Cardiac muscle cell (in vitro differentiated cells and primary cell): ENCODE results near the gene FAM168A. TPM values are rescaled to one million over a fixed set of nuclear protein-coding genes. Genes with fewer than 3 reads are reported as not detected.

ENCODE experiments used
- DNase-seq, 2 donors: peaks; one replicate each; pipeline versions ENCODE4 v3.0.0 to v3.0.0-alpha.2; 2010 to 2017; ENCODE audit warnings: low read depth in 1 of 2, low spot score in 1 of 2
- H3K27ac ChIP-seq: fragments of 200-600 bp; sonication (generic); 2 replicates; pipeline ENCODE4 v1.5.1; 2016
- H3K27me3 ChIP-seq: fragments of 200-600 bp; sonication (generic); 2 replicates; pipeline ENCODE4 v1.6.0; 2016; ENCODE audit warnings: control low read depth
- H3K36me3 ChIP-seq: fragments of 200-600 bp; sonication (generic); 2 replicates; pipeline ENCODE4 v1.5.1; 2016; ENCODE audit warnings: control low read depth
- H3K4me1 ChIP-seq: fragments of 200-600 bp; sonication (generic); 2 replicates; pipeline ENCODE4 v1.8.1; 2017; ENCODE audit warnings: low read depth, mild to moderate bottlenecking, mixed run types
- H3K4me3 ChIP-seq: fragments of 200-600 bp; sonication (generic); 2 replicates; pipeline ENCODE4 v1.5.1; 2016; ENCODE audit warnings: mild to moderate bottlenecking
- H3K9me3 ChIP-seq: fragments of 200-600 bp; sonication (generic); 2 replicates; pipeline ENCODE4 v1.5.1; 2017; ENCODE audit warnings: low read depth, mild to moderate bottlenecking, control low read depth
- polyA plus RNA-seq: library from polyadenylated mRNA; unstranded; fragments of >200 nt; fragmentation: Nextera tagmentation; extraction: Ambion mirVana; gene quantifications from 2 replicates; pipeline ENCODE4 v1.2.1, GENCODE V29; 2016
- total RNA-seq: library from RNA; depleted of rRNA; stranded (reverse); fragments of >200 nt; gene quantifications from 2 replicates; pipeline ENCODE4 v1.2.3, GENCODE V29; 2016
- TF ChIP-seq, protein P1 (sequence below): IDR thresholded peaks from 2 replicates; pipeline ENCODE4 v1.5.1; 2012; ENCODE audit warnings: low read depth, mild to moderate bottlenecking, low read length

Gene FAM168A
- total and polyA plus RNA-seq, 2 experiments from 2014 or later: 9.7 to 32.4 TPM

DNA sequence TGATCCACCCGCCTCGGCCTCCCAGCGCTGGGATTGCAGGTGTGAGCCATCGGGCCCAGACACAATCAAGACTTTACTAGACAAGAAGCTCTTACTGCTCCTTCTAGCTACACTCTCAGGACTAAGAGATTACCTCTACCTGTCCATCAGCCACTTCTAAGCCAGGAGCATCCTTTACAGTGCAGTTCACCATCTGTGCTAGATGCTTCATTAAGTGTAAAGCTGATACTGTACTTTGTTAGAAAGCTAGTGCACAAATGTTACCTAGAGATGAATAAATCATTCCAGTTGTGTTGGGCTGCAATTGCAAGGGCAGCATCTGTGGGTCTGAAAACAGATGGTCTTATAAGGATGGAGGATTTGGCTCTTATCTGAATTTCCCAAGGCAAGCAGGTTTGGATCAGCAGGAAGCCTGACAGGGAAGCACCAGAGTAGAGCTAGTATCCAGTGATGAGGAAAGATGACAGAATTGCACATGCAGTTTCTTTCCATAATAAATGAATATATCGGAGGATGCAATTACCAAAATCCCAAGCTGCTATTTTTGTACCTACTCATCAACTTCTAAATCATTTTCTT lies 58.3 kb downstream of the FAM168A start:
- no peak overlapping the region for H3K27ac ChIP-seq

DNA sequence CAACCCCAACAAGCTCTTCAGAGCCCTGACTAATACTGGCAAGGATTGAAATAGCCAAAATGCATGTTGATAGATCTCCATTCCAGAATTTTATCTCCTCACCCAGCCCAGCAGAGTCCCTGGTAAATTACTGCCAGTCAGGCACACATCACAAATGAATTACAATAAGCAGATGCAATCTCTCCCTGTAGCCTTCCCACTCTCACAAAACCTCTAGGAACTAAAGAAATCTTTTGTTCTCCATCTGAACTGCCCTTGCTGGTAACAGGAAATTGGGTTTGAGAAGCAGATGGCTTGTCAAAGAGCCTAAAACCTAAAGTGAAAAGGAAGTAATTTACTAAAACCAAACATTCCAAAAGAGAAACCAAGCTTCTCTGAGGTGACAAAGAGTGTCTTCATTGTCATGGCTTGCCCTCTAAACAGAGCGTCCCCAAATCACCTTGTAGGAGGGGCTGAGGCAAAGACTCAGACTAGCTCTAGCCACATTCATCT lies 59.5 kb downstream of the FAM168A start:
- Histone ChIP-seq H3K4me1 (peaks cover 7% of the 10 kb centered on the region), H3K27ac (no peak overlapping the region), H3K27me3 (no peaks in the 10 kb centered on the region), H3K4me3 (no peak overlapping the region), H3K9me3 (no peaks in the 10 kb centered on the region), H3K36me3 (no peaks in the 10 kb centered on the region)
- peak in 1 of 2 donors; percentile 36 for DNase-seq
- TF ChIP-seq, protein P1, sequence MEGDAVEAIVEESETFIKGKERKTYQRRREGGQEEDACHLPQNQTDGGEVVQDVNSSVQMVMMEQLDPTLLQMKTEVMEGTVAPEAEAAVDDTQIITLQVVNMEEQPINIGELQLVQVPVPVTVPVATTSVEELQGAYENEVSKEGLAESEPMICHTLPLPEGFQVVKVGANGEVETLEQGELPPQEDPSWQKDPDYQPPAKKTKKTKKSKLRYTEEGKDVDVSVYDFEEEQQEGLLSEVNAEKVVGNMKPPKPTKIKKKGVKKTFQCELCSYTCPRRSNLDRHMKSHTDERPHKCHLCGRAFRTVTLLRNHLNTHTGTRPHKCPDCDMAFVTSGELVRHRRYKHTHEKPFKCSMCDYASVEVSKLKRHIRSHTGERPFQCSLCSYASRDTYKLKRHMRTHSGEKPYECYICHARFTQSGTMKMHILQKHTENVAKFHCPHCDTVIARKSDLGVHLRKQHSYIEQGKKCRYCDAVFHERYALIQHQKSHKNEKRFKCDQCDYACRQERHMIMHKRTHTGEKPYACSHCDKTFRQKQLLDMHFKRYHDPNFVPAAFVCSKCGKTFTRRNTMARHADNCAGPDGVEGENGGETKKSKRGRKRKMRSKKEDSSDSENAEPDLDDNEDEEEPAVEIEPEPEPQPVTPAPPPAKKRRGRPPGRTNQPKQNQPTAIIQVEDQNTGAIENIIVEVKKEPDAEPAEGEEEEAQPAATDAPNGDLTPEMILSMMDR: no peak

More for the DNA sequence above, 58.3 kb downstream of the FAM168A start:
- Histone ChIP-seq H3K27me3 (no peaks in the 10 kb centered on the region), H3K4me3 (no peak overlapping the region), H3K9me3 (no peaks in the 10 kb centered on the region), H3K4me1 (peaks cover 7% of the 10 kb centered on the region), H3K36me3 (no peaks in the 10 kb centered on the region)
- DNase-seq: no peak
- TF ChIP-seq, protein P1: no peak

DNA sequence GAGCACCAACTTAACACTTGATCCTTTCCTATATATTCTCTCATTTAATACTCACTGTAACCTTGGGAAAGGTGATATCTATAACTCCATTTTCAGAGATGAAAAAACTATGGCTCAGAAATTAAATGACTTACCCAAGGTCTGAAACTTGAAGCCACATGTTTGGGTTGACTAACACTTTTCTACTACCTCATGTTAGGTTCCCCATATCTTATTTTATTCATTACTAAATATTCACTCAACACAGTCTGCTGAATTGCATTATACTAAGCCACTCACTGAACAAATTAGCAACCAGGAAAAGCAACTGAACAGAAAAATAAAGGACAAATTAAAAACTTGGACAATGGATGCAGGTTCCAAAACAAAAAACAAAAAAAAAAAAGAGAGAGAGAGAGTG lies 59.9 kb downstream of the FAM168A start:
- Histone ChIP-seq H3K27me3 (no peaks in the 10 kb centered on the region), H3K4me3 (no peak overlapping the region), H3K36me3 (no peaks in the 10 kb centered on the region), H3K9me3 (no peaks in the 10 kb centered on the region), H3K4me1 (peaks cover 7% of the 10 kb centered on the region), H3K27ac (no peak overlapping the region)
- no peak for DNase-seq
- TF ChIP-seq, protein P1: no peak

DNA sequence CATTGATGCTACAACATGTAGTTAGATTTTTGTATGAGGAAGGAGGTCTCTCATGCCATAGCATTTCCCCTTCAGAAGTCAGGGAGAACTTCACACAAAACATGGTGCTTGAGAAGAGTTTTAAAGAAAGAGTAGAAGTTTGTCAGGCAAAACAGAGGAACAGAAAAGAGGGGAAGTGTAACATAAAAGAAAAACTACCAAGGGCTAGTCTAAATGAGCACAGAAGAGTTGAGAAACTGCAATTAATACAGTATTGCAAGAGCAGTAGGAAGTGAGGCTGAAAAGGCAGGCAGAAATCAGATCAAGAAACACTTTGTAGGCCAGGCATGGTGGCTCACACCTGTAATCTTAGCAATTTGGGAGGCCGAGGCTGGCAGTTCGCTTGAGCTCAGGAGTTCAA lies 61.0 kb downstream of the FAM168A start:
- Histone ChIP-seq H3K27ac (no peak overlapping the region), H3K27me3 (no peaks in the 10 kb centered on the region), H3K4me3 (no peak overlapping the region), H3K4me1 (no peaks in the 10 kb centered on the region), H3K9me3 (no peaks in the 10 kb centered on the region), H3K36me3 (no peaks in the 10 kb centered on the region)
- DNase-seq: no peak
- TF ChIP-seq, protein P1: no peak

DNA sequence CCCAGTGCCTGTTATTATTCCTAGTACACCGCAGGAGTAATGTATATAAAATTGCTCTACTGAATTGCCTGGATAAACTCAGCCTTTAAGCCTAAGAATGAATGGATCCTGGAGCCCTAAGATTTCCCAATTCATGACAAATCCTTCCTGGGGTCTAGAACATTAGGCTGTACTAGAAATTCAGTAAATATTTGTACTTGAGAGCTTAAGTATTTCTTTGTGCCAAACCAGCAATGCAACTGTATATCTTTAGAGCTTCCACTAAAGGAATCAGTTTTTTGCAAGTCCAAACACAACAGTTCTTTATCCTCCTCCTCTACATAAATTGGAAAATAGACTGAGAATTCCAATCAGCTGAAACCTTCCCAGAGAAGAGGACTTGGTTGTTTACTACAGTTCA lies 65.6 kb downstream of the FAM168A start:
- Histone ChIP-seq H3K4me1 (peaks cover 12% of the 10 kb centered on the region), H3K27me3 (no peaks in the 10 kb centered on the region), H3K4me3 (no peak overlapping the region), H3K27ac (no peak overlapping the region), H3K36me3 (no peaks in the 10 kb centered on the region), H3K9me3 (no peaks in the 10 kb centered on the region)
- TF ChIP-seq, protein P1: no peak
- DNase-seq: no peak

DNA sequence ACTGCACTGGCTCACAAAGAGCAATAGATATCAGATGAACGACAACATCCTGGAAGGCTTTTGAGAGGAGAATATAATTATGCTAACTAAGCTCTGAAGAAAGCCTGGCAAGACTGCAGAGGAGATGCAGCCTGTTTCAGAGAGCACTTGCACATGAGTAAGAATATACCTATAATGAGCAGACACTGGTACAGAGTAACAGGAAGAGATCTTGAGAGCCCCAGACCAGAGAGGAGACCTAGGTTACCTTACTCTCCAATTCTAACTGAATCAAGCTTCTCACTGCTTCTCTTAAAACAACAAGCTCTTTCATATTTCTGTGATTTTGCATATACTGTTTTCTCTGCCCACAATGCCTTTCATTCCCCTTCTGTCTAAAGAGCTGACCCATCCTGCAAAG lies 66.5 kb downstream of the FAM168A start:
- Histone ChIP-seq H3K9me3 (no peaks in the 10 kb centered on the region), H3K4me1 (peaks cover 15% of the 10 kb centered on the region), H3K4me3 (no peak overlapping the region), H3K27me3 (no peaks in the 10 kb centered on the region), H3K27ac (no peak overlapping the region), H3K36me3 (no peaks in the 10 kb centered on the region)
- TF ChIP-seq, protein P1: no peak
- DNase-seq: no peak
